ENCODE data around the gene GPR153. TPM values are rescaled to one million over a fixed set of nuclear protein-coding genes. Genes with fewer than 3 reads are reported as not detected.

GPR153 gene
- total RNA-seq, 1 experiment from 2014 or later, result 6.1 TPM

DNA sequence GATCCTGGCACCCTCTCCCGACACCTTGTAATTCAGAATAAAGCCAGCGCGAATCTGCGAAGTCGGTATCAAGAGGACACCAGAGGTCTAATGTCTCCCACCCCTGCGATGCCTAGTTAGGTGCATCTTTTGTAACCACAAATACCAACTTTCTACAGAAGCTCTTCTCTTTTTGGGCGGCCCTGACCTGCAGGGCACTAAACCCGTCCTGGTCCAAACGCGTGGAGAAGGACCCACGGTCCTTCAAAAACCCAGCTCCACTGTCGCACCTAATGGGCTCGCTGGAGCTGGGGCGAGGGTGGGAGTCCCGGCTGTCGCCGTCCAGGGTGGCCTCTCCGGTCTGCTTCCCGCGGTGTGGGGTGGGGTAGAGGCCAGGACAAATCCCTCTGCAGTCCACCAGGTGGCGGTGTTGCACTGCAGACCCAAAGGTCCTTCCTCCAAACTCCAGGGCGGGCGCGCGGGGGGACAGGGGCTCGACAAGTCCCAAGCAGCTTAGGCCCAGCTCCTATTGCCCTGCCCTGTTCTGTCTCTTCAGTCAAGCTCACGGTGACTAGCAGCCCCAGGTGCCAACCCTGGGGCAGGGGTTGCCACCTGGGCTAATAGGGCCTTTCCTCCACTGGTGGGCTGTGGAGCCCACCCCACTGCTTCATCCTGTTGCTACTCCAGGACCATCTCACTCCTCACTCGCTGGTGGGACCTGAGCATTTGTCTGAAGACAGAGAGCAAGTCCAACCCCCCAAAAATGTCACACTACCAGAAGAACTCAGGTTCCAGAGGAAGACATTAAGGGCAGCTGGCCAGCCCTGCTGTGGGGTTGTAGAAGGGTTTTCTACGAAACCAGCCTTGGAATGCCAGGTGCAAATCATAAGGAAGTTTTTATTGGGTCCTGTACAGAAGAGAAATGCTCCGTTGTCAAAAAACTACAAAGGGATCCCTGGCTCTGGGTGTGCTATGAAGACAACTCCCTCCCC lies 14.1 kb downstream of the GPR153 start:
- TF ChIP-seq, protein P1, sequence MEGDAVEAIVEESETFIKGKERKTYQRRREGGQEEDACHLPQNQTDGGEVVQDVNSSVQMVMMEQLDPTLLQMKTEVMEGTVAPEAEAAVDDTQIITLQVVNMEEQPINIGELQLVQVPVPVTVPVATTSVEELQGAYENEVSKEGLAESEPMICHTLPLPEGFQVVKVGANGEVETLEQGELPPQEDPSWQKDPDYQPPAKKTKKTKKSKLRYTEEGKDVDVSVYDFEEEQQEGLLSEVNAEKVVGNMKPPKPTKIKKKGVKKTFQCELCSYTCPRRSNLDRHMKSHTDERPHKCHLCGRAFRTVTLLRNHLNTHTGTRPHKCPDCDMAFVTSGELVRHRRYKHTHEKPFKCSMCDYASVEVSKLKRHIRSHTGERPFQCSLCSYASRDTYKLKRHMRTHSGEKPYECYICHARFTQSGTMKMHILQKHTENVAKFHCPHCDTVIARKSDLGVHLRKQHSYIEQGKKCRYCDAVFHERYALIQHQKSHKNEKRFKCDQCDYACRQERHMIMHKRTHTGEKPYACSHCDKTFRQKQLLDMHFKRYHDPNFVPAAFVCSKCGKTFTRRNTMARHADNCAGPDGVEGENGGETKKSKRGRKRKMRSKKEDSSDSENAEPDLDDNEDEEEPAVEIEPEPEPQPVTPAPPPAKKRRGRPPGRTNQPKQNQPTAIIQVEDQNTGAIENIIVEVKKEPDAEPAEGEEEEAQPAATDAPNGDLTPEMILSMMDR (IDR thresholded peaks at IDR 0.05 in 2 of 3, conservative IDR thresholded peaks at IDR 0.05 in 1 of 3; ENCODE audit: borderline replicate concordance in 1 of 3, insufficient read depth in 1 of 3, low read depth in 2 of 3, low read length in 2 of 3), result peak; percentile 87 to 94 (median 88)
- peak; percentile 27 for TF ChIP-seq YY1 (IDR thresholded peaks at IDR 0.05; ENCODE audit: extremely low read depth, insufficient replicate concordance, low read depth, low read length)
- TF ChIP-seq TCF7L2 (IDR thresholded peaks at IDR 0.05; ENCODE audit: borderline replicate concordance, extremely low read depth, insufficient read depth, insufficient read length), result no peak
- TF ChIP-seq RAD21 (IDR thresholded peaks at IDR 0.05; ENCODE audit: low read depth), result peak; percentile 99
- Histone ChIP-seq H3K4me1 (ENCODE audit: control insufficient read depth in 1 of 2, insufficient read depth in 2 of 2, low read length in 2 of 2) (peaks cover 19 to 46% of the 10 kb centered on the region in 2 experiments; a peak in 3 of 4 replicates), H3K9me2 (ENCODE audit: insufficient read depth) (no peaks in the 10 kb centered on the region), H4K20me1 (ENCODE audit: insufficient read depth) (no peaks in the 10 kb centered on the region), H2AFZ (ENCODE audit: low read depth, low read length, poor library complexity, severe bottlenecking) (peak overlapping the region; percentile 22), H3K27me3 (ENCODE audit: insufficient read depth, low read length) (no peaks in the 10 kb centered on the region), H3K27ac (ENCODE audit: low read depth, low read length) (no peak overlapping the region), H3K4me2 (ENCODE audit: low read length) (peak overlapping the region; percentile 90), H3K79me2 (ENCODE audit: insufficient read depth, low read length) (no peaks in the 10 kb centered on the region), H3K4me3 (replicated peaks in 1 of 2; ENCODE audit: low read depth in 1 of 2, low read length in 2 of 2) (peak overlapping the region; percentile 45 to 55), H3K36me3 (ENCODE audit: control insufficient read depth in 1 of 2, insufficient read depth in 2 of 2, low read length in 2 of 2) (no peaks in the 10 kb centered on the region), H3K9me3 (ENCODE audit: control insufficient read depth in 1 of 2, insufficient read depth in 1 of 2, low read depth in 1 of 2, low read length in 2 of 2) (no peaks in the 10 kb centered on the region), H3K9ac (ENCODE audit: low read length) (no peak overlapping the region)
- ChIA-PET RAD21 (ENCODE audit: low non-redundant PET in 1 of 2, low total read pairs in 2 of 2, uncharacterized antibody in 2 of 2, unreplicated experiment in 2 of 2) (interaction anchor here (0.6 to 2.8 kb wide), 8 partner anchors 97 to 232 kb away, joined by 3 to 10 read pairs (median 4); partner anchors contain the start of gene ACOT7 (in 1 of the 2)), POLR2A (no interaction called here), CTCF (interaction anchor here (0.7 to 5.0 kb wide), 18 partner anchors 10 to 194 kb away, joined by 3 to 39 read pairs (median 5); partner anchors contain the start of genes ICMT and RNF207)
- ATAC-seq, result peak; percentile 52
- intact Hi-C loops (cut with micrococcal nuclease), result loop anchor here (1.0 to 5.0 kb wide), 5 partner anchors 97 to 961 kb away; no protein-coding TSS in a partner anchor
- DNase-seq (ENCODE audit: low read depth, low spot score), result peak; percentile 49
- no TSS peak for BruUV-seq (replicated peaks)
